Testis (tissue), 3 donors: Measurements from ENCODE around the gene TTLL1. TPM values are rescaled to one million over a fixed set of nuclear protein-coding genes. Genes with fewer than 3 reads are reported as not detected.

Source experiments
- DNase-seq: peaks from one replicate; pipeline ENCODE4 v3.0.0-alpha.2; 2019
- H3K27ac ChIP-seq, 2 donors: fragments of 200-600 bp; sonication (generic); one replicate each; pipeline ENCODE4 v1.5.1; 2019
- H3K27me3 ChIP-seq: fragments of 200-600 bp; sonication (generic); one replicate; pipeline ENCODE4 v1.5.1; 2019
- H3K36me3 ChIP-seq: fragments of 200-600 bp; sonication (generic); one replicate; pipeline ENCODE4 v1.5.1; 2017; ENCODE audit warnings: low read depth; ENCODE audit errors: missing control alignments
- H3K4me1 ChIP-seq: fragments of 200-600 bp; sonication (generic); one replicate; pipeline ENCODE4 v1.5.1; 2019
- H3K4me3 ChIP-seq, 2 donors: fragments of 200-600 bp; sonication (generic); one replicate each; pipeline ENCODE4 v1.5.1; 2017 to 2019
- H3K9me3 ChIP-seq: fragments of 200-600 bp; sonication (generic); one replicate; pipeline ENCODE4 v1.5.1; 2017
- CTCF ChIP-seq, 3 experiments: fragments of 450-650 bp in 2 of 3; fragments of 200-600 bp in 1 of 3; sonication (generic) in 1 of 3; IDR thresholded peaks; one replicate each; pipeline ENCODE4 v1.5.1; 2016 to 2019; ENCODE audit warnings: antibody characterized with exemption in 3 of 3, mild to moderate bottlenecking in 2 of 3, moderate library complexity in 1 of 3
- POLR2A ChIP-seq: fragments of 450-650 bp; IDR thresholded peaks from one replicate; pipeline ENCODE4 v1.6.1; 2017; ENCODE audit warnings: antibody characterized with exemption, mild to moderate bottlenecking, moderate library complexity
- WGBS, 2 donors: methylation state at CpG; one replicate each; pipeline ENCODE4 v1.1.5; 2018; 5-methylcytosine and 5-hydroxymethylcytosine counted together
- intact Hi-C: fragments of 100-400 bp; cut with DNase I; formaldehyde crosslinking; loops from one replicate; pipeline ENCODE4 v1.15.1; 2023; ENCODE audit warnings: low total_unique reads
- polyA plus RNA-seq: library from polyadenylated mRNA; stranded (reverse); fragments of 350-450 nt; fragmentation: Illumina TruSeq; extraction: RNeasy Lipid Tissue Mini Kit (QIAGEN cat#74804); gene quantifications from one replicate; pipeline ENCODE4 v1.2.3, GENCODE V29; 2014; ENCODE audit warnings: low read depth, low replicate concordance; ENCODE audit not compliant: insufficient read depth
- total RNA-seq, 2 donors: library from RNA; depleted of rRNA; stranded (reverse); fragments of >200 nt; gene quantifications; one replicate each; pipeline ENCODE4 v1.2.3, GENCODE V29; 2016

TTLL1 gene
- total and polyA plus RNA-seq, 3 donors from 2014 or later = 22.5 to 30.0 (median 28.9) TPM

GRCh38 chr22:43128928-43129424 lies 39.8 kb upstream of the TTLL1 start:
- Histone ChIP-seq H3K36me3 (no peaks in the 10 kb centered on the region), H3K27me3 (no peaks in the 10 kb centered on the region), H3K27ac (no peak overlapping the region), H3K4me3 (no peak overlapping the region), H3K9me3 (no peaks in the 10 kb centered on the region), H3K4me1 (peaks cover 11% of the 10 kb centered on the region)
- WGBS, 2 donors = 65 to 72% methylated on average over 20 of the region's 20 CpGs
- DNase-seq = no peak
- intact Hi-C loops = no loop called here
- TF ChIP-seq CTCF (IDR thresholded peaks at IDR 0.05) (no peak), POLR2A (no peak)

GRCh38 chr22:43128116-43128515 lies 38.9 kb upstream of the TTLL1 start:
- DNase-seq = no peak
- Histone ChIP-seq H3K27me3 (no peaks in the 10 kb centered on the region), H3K36me3 (no peaks in the 10 kb centered on the region), H3K9me3 (no peaks in the 10 kb centered on the region), H3K4me1 (peaks cover 11% of the 10 kb centered on the region), H3K4me3 (no peak overlapping the region), H3K27ac (no peak overlapping the region)
- TF ChIP-seq CTCF (IDR thresholded peaks at IDR 0.05) = no peak
- no peak for TF ChIP-seq POLR2A
- WGBS, 2 donors = 82 to 83% methylated on average over 7 to 13 of the region's 13 CpGs
- intact Hi-C loops = no loop called here

GRCh38 chr22:43127166-43127908 lies 38.1 kb upstream of the TTLL1 start:
- WGBS, 2 donors = 60 to 92% methylated on average over 3 to 17 of the region's 17 CpGs
- H3K27ac ChIP-seq = no peak overlapping the region
- intact Hi-C loops = no loop called here

GRCh38 chr22:43126501-43127165 lies 37.4 kb upstream of the TTLL1 start:
- Histone ChIP-seq H3K9me3 (no peaks in the 10 kb centered on the region), H3K4me3 (no peak overlapping the region), H3K27ac (no peak overlapping the region), H3K27me3 (no peaks in the 10 kb centered on the region), H3K36me3 (no peaks in the 10 kb centered on the region), H3K4me1 (peaks cover 3% of the 10 kb centered on the region)
- DNase-seq = no peak
- TF ChIP-seq CTCF (IDR thresholded peaks at IDR 0.05) (no peak), POLR2A (no peak)
- intact Hi-C loops = no loop called here
- WGBS, 2 donors = 63 to 86% methylated on average over 1 to 5 of the region's 5 CpGs

More at GRCh38 chr22:43127166-43127908, 38.1 kb upstream of the TTLL1 start:
- no peak for DNase-seq
- no peak overlapping the region for H3K4me3 ChIP-seq
- TF ChIP-seq POLR2A (no peak), CTCF (IDR thresholded peaks at IDR 0.05) (no peak)
- no peaks in the 10 kb centered on the region for H3K36me3 ChIP-seq
- peaks cover 9% of the 10 kb centered on the region for H3K4me1 ChIP-seq
- no peaks in the 10 kb centered on the region for H3K9me3 ChIP-seq
- no peaks in the 10 kb centered on the region for H3K27me3 ChIP-seq
